HG02973 (cell line): Measurements from ENCODE around the gene BCL11A.

Experiments used
- ATAC-seq: cut with Tn5 transposase; IDR thresholded peaks from one replicate; pipeline ENCODE4 v1.9.1; 2021; ENCODE audit warnings: moderate library complexity; ENCODE audit not compliant: unreplicated experiment

The BCL11A gene

DNA sequence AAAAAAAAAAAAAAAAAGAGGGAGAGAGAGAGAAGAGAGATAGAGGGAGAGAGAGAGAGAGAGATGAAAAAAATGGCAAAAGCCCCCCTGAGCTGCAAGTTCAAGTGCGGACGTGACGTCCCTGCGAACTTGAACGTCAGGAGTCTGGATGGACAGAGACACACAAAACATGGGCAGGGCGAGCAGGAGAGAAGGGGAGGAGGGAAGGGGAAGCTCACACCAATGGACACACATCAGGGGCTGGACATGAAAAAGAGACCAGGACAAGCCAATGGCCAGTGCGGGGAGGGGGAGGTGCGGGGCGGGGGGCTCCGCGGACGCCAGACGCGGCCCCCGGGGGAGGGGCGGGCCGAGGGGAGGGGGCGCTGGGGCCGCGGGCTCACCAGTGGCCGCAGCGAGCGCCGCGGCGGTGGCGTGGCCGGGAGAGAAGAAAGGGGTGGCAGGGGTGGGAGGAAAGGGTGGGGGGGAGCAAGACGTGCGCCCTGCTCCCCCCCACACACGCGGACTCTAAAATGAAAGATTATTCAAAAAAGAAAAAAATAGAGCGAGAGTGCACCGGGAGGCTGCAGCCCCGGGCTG, at the start of gene BCL11A:
TSS of gene BCL11A (minus strand) at position 160 of the 579 bp plus-strand sequence. CDS start 384 bp downstream, outside the sequence.
- no peak for ATAC-seq

DNA sequence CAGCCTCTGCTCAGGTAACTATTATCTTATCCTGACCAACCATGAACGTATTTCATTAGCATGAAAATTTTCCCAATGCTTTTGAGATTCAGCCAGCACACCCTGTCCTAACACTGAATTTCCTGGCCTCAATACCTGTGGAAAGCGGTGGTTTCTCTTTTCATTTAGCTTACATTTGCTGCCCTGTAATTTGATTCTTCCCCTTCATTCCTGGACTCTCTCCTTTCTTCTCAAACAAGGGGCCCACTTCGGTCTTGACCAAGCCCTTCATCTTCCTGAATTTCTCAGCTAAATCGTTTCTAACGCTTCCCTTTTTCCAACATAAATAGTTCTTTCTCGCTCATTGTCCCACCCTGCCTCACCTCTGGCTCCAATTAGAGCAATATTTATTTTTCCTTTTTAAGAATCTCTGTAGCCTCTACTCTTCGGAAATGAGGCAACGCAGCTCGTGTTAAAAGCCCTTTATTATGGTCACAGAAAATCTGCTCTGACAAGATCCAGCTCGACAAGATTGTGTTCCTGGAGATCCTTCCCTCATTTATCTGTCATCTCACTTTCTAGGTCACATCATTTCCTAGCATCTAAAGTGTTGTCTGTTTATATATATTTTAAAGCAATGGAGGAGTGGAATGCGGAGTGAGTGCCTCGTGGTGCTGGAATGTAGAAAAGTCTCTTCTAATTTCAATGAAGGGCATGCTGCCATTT, 49.5 kb upstream of the BCL11A start:
- no peak for ATAC-seq

DNA sequence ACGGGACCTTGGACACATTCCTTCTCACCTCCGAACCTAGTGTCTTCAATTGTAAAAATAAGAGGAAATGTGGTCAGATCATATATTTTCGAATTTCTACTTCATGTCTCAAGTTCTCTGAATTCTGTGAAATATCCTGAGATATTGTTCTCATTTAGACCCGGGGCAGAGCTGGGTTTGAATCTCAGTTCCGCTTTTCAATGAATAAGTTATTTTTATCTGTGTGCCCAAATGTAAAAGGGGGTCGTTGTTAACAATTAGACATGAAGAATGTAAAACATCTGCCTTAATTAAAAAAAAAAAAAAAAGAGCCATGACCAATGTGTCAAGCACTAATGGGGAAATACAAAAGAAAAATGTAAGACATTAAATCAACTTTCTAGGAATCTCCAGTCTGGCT, 48.9 kb upstream of the BCL11A start:
- no peak for ATAC-seq

DNA sequence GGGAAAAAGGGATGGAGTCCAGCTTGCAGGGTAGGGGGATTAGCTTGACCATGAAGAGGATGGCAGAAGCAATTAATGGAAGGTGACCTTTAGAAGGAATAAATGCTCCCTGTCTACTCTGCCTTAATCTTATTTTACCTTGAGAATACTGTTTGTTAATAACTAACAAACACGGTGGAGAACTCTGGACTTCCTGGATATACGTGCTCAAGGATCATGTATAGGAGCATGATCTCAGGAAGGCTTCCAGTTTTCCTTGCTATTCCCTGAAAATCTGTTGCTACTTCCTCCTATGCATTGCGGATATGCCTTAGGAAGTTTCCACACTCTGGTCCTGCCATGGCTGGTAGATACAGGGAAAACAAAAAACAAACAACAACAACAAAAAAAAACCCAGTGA, 44.8 kb upstream of the BCL11A start:
- no peak for ATAC-seq

DNA sequence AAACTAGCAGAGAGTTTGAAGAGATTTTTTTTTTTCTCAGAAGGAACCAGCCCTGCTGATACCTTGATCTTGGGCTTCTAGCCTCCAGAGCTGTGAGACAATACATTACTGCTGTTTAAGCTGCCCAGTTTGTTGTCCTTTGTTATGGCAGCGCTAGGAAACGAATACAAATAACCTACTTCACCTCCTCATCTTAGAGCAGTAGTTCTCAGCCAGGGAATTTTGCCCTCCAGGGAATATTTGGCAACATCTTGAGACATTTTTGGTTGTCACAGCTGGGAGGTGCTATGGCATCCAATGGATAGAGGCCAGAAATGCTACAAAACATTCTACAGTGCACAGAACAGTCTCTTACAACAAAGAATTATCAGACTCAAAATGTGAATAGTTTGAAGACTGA, 43.9 kb upstream of the BCL11A start:
- ATAC-seq: no peak

DNA sequence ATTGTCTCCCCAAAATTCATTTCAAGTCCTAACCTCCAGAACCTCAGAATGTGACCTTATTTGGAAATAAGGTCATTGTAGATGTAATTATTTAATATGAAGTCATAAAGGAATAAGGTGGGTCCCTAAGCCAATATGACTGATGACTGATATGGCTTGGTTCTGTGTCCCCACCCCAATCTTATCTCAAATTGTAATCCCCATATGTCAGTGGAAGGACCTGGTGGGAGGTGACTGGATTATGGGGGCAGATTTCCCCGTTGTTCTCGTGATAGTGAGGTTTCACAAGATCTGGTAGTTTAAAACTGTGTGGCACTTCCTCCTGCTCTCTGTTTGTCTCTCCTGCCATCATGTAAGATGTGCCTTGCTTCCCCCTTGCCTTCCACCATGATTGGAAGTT, 43.0 kb upstream of the BCL11A start:
- ATAC-seq: no peak

DNA sequence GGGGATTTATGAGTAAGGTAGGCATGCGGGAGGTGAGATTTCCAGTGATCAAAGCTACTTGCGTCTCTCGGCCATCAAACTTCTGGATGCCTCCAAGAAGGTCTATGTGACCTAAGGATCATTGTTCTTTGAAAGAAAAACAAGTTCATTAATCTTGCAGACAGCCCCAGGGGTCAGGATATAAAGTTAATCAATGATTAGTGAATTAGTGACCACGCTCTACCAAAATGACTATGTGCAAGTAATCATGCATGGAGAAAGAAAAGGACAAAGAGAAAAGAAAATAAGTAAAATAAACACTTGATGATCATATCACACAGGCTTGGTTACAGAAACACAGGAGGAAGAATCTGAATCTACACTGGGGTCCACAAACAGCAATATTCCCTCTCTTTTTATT, 42.5 kb upstream of the BCL11A start:
- ATAC-seq: no peak

DNA sequence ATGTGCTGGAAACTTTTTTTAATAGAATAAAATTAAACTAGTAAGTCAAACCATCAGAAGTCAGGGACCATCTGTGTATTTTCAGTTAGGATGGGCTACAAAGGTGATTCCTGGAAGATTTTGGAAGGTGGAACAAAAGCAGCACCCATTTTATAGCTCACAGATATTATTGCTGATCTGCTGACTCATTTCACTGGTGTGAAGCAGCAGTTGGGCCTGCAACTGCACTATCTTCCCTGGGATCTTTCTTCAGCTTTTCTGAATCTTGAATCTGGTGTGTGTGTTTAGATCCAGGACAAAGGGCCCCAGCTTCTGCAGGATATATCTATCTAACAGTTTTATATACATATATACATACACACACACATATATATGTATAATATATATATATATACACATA, 35.6 kb upstream of the BCL11A start:
- no peak for ATAC-seq

DNA sequence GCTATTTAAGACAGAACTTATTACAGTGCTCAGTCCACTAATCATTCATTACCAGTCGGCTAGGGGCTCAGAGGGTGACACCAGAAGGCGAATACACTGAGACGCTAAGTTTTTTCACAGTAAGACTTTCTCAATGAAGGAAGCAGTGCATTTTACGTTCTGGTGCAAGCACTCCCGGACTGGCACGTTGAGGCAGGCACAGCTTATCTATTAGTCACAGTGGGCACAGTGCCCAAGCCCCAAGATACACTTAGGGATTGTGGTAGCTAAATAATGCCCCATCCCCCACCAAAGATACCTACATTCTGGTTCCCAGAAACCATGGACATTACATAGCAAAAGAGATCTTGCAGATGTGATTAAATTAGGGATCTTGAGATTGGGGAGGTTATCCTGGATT, 32.6 kb upstream of the BCL11A start:
- no peak for ATAC-seq

DNA sequence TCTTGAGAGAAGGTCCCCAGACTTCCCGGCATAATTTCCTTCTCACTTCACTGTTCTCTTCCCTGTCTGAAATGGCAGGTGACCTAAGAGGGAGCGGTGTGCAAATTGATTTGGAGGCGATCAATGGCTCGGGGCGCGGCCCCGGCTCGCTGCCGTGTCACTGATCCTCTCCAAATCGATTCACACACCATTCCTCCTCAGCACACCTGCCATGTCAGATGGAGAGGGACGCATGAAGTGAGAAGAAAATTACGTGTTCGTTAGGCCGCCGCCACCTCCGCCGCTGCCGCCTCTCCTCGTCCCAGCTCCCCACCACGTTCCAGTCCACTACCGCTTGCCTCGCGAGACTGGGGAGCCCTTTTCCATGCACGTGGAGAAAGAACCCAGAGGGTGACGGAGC, 31.8 kb upstream of the BCL11A start:
- no peak for ATAC-seq

DNA sequence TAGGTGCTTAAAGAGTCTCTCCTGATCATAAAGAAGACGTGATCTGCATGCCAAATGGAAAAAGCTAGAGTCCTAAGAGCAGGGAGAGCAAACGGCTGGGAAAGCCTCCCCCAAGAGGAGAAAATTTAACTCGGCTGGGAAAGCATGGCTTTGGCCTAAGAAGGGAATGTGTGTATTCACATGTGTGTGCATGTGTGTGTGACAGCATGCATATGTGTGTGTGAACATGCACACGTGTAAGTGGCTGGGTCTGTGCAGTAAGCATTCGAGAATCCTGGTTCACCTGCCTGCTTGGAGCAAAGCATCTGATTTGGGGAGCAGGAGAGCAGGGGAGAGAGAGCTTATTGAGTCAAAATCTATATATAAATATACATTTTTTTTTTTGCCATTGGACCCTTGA, 30.1 kb upstream of the BCL11A start:
- ATAC-seq: no peak

DNA sequence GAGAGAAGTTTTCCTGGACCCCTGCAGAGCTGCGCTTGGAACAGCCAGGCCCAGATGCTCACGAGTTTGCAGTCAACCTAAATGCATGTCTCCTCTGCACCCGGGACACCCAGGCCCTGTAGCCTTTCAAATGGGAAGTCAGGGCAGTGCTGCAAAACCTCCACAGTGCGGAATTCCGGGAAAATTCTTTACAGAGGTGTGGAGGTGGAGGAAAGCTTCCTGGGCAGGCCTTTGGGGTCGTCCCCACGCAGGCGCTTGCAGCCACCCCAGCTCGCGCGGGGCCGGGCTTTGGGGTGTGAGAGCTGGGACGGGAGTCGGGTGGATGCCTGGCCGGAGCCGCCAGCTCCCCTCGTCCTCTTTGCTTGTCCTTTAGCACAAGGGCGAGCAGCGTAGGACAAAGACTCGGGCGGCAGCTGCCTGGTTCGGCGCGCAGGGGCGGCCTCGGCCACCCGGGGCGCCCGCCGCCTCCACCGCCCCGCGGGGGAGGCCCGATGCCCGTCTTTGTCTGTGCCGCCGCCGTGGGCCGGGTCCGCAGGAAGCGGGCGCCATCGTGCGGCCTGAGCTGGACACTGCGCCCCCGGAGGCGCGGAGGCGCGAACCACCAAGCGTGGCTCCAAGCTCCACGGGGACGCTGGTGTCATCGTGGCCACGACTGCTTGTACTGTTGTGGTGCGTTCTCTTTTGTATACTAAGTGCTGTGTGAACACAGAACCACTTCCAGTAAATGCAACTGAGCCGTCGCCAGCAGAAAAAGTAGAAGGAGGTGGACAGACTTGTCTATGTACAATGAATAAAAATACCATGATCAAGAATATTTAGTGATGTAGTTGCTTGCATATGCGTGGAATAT, 28.2 kb upstream of the BCL11A start:
- peak; percentile 96 for ATAC-seq

DNA sequence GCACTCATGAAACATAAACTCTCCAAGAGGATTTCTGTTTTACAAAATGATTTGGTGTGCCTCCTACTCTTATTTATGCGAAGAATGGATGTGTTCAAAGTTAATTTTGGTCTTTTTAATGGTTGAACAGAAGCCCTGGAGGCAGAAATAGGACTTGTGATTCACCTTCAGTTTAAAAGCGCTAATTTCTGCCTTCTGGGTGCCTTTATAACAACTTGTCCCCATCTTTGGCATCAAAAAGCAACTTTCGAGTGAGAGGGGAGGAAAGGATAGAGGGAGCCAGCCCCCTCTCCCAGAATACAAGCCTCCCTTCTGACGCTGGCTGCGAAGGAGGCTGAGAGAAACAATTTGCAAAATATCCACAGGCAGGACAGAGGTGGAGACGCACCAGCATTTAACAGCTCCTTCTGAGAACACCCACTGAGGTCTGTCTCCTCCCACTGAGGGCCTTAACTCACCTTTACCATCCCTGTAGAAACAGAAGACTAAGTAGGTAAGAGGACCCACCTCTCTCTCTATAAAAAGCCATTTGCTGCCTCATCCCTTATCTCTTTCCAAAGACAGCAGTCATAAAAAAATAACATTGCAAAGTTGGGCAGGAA, 24.3 kb upstream of the BCL11A start:
- ATAC-seq: no peak

DNA sequence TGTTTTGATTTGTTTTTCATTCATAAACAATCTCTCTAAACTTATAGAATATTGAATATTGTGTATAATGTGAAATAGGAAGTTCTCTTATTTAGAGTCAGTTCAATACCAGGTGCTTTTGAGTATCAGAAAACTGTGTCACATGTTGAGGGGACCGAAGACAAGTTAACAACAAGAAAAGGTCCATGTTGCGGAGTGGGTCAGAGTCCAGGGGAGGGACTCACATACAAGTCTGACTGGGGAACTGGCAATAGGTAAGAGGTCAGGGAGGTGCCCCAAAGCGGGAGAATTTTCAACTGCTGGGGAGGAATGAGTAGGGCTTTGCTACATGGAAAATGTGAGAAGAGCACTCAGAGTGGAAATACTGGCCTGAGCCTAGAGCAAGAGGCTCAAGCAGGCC, 19.8 kb upstream of the BCL11A start:
- ATAC-seq: no peak

DNA sequence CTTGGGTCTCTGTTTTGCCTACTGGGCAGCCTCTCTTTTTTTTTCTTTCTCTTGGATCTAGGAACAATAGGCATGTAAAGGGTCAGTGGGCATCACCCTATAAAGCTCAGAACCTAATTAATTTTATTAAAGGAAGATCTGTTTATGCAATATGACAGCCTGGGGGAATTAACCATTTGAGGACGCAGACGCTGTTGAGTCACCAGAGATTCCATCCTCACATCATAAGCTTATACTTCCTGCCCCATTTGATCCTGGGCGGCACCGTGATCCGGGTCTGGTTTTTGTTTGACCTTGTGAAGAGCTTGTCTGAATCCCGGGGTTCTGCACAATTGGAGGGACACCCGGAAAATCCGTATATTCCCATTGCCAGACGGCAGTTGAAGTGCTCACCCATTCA, 16.8 kb upstream of the BCL11A start:
- ATAC-seq: no peak

DNA sequence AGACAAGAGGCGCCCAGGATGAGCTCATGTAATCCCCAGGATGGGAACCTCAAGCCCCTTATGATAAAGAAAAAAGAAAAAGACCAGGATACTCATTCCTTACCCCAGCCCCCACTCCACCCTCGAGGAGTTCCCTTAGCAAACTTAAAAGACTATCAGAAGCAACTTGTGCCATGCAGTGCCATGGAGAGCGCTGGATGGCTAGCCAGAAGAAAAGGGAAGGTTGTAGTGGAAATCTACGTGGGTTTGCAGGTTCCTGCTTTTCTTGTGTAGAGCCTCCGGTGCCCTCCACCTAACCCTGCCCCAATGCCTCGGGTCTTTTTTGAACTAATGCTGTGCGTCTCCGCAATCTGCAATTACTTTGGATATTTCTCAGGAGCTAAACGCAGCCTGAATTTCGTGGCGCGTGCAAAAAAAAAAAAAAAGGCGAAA, 16.2 kb upstream of the BCL11A start:
- no peak for ATAC-seq

DNA sequence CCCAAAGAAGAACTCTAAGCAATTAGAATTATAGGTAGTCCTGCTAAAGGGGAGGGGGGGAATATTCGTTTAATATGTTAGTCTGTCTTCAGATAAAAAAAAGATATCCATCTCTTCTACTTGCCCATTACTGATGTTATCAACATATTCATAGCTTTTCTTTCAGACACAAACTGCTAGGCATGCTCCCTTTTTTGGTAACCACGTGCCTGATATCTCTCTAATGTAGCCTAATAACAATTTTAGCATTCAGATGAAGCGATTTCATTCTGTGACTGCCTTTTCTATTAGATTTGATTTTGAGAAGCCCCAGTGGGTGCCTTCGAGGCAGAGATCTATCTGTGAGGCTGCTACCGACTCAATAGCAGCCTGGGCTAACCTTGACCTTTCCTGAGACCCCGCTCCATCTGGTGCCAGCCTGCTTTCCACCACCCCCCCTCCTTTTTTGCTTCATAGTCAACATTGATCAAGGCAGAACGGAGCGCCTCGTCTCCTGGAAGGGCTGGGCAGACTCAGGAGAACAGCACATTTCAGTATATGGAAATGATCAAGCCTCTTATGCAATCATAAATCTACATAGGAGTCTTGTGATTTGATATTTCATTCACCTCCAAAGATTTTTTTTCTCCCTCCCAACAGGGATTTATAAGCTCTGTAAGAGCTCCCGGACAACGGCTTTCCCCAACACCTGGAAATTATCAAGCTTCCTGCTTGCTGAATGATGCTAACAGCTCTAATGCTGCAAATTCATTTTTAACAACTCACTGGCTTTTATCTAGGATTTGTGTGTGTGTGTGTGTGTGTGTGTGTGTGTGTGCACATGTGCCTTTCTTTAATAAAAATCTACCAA, 14.7 kb upstream of the BCL11A start:
- ATAC-seq: no peak

DNA sequence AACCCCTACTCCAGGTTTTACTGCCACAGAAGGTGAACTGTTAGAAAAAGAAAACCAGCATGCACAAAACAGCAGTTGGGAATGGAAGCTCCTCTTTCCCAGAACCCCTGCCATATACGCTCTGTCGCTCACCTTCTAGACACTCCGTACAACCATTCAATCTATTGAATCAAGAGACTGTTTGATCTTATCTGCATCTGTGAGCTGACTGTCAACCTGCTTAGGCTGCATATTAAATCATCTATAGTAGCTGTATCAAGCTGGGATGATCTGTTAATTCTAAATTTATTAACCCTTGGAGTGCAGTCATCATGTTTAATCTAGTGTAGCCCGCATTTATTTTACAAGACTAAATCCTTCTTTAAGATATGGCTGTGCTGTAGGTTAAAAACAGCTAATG, 13.6 kb upstream of the BCL11A start:
- ATAC-seq: no peak

DNA sequence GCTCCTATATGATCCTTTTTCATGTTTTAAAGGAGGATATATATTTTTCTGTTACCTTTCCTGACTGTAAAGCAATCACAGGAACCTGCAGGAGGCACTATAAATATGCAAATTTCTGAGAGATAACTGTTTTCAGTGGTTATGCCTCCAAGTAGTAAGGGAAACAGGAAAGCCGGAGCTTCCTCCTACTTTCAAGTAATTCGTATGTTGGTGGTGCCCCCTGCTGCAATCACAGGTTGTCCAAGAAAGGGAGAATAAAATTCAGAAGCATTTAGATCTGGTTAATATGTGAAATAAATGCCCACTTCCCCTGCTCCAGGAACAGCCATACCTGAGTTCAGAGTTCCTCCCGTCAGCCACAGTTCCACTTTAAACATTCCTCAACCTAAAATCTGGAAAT, 12.0 kb upstream of the BCL11A start:
- no peak for ATAC-seq

DNA sequence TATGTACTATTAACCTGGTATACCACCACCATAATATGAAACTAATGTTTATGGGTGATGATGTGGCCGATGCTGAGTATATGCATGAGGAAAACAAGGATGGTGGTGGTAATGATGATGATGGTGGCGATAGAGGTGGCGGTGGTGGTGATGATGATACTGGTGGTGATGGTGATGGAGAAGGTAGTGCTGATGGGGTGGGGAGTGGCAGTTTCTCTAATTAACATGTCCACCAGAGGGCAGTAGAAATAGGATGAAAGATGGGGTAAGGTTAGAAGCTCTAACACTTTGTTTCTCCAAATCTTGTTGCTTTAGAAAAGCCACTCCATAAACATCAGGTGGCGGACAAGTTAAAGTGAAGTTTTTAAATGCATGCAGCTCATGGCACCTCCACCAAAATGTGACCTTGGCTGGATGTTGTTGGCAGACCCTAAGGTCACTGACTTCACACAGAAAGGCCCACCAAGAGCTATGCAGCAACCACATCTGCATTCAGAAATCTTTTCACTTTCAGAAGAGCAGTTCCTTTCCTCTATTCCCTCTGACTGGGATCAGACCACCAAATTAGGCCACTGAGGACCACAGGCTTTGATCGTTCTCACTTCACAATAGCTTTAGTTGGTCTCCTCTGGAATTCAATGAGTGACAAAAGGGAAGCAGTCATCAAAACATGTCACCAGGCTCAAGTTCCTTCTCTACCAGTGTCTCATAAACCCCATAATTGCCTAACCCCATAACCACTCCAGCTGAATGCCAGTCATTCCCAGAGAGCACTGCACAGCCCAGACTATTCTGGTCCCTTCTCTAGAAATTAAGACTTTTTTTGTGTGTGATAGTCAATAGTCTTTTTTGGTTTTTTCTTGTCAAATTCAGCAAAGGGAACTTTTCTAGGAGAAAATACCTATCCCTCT, 7.5 kb upstream of the BCL11A start:
- peak; percentile 52 for ATAC-seq
